Gastrocnemius medialis (tissue), 4 donors: Measurements from ENCODE around the gene NBPF1.
"Not testable (repeated sequence)": the region's sequence is repeated elsewhere in the genome, so short reads cannot be mapped to it uniquely, and the experiment has no call there.

Source experiments
- POLR2A ChIP-seq, 2 donors: fragments of 450-650 bp; IDR thresholded peaks; one replicate each; pipeline ENCODE4 v1.6.1; 2017; ENCODE audit warnings: antibody characterized with exemption in 2 of 2, mild to moderate bottlenecking in 2 of 2, moderate library complexity in 2 of 2
- TF ChIP-seq, protein P1 (sequence below), 5 experiments: fragments of 450-650 bp in 3 of 5; fragments of 200-600 bp in 2 of 5; sonication (generic) in 2 of 5; IDR thresholded peaks in 4 of 5; conservative IDR thresholded peaks in 1 of 5; 1 replicate in 4 of 5; 2 replicates in 1 of 5; pipeline ENCODE4 v1.5.1; 2016 to 2019; ENCODE audit warnings: antibody characterized with exemption in 5 of 5, mild to moderate bottlenecking in 3 of 5, moderate library complexity in 3 of 5

DNA sequence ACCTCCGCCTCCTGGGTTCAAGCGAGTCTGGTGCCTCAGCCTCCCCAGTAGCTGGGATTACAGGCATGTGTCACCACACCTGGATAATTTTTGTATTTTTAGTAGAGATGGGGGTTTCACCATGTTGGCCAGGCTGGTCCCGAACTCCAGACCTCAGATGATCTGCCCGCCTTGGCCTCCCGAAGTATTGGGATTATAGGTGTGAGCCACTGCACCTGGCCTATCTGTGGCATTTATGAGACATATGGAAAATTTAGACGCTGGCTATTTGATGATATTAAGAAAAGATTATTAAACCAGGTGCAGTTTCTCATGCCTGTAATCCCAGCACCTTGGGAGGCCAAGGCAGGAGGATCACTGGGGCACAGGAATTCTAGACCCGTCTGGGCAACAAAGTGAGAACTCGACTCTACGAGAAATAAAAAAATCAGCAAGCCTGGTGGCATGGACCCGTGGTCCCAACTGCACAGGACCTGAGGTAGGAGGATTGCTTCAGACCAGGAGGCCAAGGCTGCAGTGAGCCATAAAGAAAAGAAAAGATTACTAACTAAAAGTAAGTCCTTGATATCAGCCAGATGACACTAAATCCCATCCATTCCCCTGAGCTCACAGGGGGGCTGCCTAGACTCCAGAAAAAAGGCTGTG, 23.3 kb upstream of the NBPF1 start:
- TF ChIP-seq POLR2A (IDR thresholded peaks at IDR 0.05): not testable (repeated sequence)
- TF ChIP-seq, protein P1, sequence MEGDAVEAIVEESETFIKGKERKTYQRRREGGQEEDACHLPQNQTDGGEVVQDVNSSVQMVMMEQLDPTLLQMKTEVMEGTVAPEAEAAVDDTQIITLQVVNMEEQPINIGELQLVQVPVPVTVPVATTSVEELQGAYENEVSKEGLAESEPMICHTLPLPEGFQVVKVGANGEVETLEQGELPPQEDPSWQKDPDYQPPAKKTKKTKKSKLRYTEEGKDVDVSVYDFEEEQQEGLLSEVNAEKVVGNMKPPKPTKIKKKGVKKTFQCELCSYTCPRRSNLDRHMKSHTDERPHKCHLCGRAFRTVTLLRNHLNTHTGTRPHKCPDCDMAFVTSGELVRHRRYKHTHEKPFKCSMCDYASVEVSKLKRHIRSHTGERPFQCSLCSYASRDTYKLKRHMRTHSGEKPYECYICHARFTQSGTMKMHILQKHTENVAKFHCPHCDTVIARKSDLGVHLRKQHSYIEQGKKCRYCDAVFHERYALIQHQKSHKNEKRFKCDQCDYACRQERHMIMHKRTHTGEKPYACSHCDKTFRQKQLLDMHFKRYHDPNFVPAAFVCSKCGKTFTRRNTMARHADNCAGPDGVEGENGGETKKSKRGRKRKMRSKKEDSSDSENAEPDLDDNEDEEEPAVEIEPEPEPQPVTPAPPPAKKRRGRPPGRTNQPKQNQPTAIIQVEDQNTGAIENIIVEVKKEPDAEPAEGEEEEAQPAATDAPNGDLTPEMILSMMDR (IDR thresholded peaks at IDR 0.05 in 4 of 5, conservative IDR thresholded peaks at IDR 0.05 in 1 of 5): not testable (repeated sequence)
